Testis (tissue), 3 donors: Measurements from ENCODE around the gene INSC. TPM values are rescaled to one million over a fixed set of nuclear protein-coding genes. Genes with fewer than 3 reads are reported as not detected.

Experiments
- DNase-seq: peaks from one replicate; pipeline ENCODE4 v3.0.0-alpha.2; 2019
- H3K27ac ChIP-seq, 2 donors: fragments of 200-600 bp; sonication (generic); one replicate each; pipeline ENCODE4 v1.5.1; 2019
- H3K27me3 ChIP-seq: fragments of 200-600 bp; sonication (generic); one replicate; pipeline ENCODE4 v1.5.1; 2019
- H3K36me3 ChIP-seq: fragments of 200-600 bp; sonication (generic); one replicate; pipeline ENCODE4 v1.5.1; 2017; ENCODE audit warnings: low read depth; ENCODE audit errors: missing control alignments
- H3K4me1 ChIP-seq: fragments of 200-600 bp; sonication (generic); one replicate; pipeline ENCODE4 v1.5.1; 2019
- H3K4me3 ChIP-seq, 2 donors: fragments of 200-600 bp; sonication (generic); one replicate each; pipeline ENCODE4 v1.5.1; 2017 to 2019
- H3K9me3 ChIP-seq: fragments of 200-600 bp; sonication (generic); one replicate; pipeline ENCODE4 v1.5.1; 2017
- CTCF ChIP-seq, 3 experiments: fragments of 450-650 bp in 2 of 3; fragments of 200-600 bp in 1 of 3; sonication (generic) in 1 of 3; IDR thresholded peaks; one replicate each; pipeline ENCODE4 v1.5.1; 2016 to 2019; ENCODE audit warnings: antibody characterized with exemption in 3 of 3, mild to moderate bottlenecking in 2 of 3, moderate library complexity in 1 of 3
- POLR2A ChIP-seq: fragments of 450-650 bp; IDR thresholded peaks from one replicate; pipeline ENCODE4 v1.6.1; 2017; ENCODE audit warnings: antibody characterized with exemption, mild to moderate bottlenecking, moderate library complexity
- WGBS, 2 donors: methylation state at CpG; one replicate each; pipeline ENCODE4 v1.1.5; 2018; 5-methylcytosine and 5-hydroxymethylcytosine counted together
- intact Hi-C: fragments of 100-400 bp; cut with DNase I; formaldehyde crosslinking; loops from one replicate; pipeline ENCODE4 v1.15.1; 2023; ENCODE audit warnings: low total_unique reads
- polyA plus RNA-seq: library from polyadenylated mRNA; stranded (reverse); fragments of 350-450 nt; fragmentation: Illumina TruSeq; extraction: RNeasy Lipid Tissue Mini Kit (QIAGEN cat#74804); gene quantifications from one replicate; pipeline ENCODE4 v1.2.3, GENCODE V29; 2014; ENCODE audit warnings: low read depth, low replicate concordance; ENCODE audit not compliant: insufficient read depth
- total RNA-seq, 2 donors: library from RNA; depleted of rRNA; stranded (reverse); fragments of >200 nt; gene quantifications; one replicate each; pipeline ENCODE4 v1.2.3, GENCODE V29; 2016

Gene INSC
- total and polyA plus RNA-seq, 3 donors from 2014 or later = 2.2 to 2.5 (median 2.2) TPM

DNA sequence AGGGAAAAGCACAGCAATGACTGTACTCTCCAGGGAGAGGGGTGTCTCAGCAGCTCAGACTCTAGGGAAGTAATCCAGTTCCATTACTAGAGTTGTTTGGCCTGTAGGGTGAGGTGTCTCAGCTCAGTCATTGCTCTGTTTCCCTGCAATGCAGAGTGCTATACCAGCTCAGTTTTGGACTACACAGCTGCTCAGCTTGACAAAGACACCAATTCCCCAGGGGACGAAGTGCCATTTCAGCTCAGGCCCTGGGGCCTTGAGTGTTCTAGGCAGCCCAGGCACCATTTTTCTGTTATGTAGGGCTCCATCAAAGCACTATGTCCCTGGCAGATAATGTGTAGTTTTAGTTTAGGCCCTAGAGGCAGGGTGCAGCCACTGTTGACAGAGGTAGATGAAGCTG is 23.1 kb upstream of the INSC start:
- TF ChIP-seq POLR2A (no peak), CTCF (IDR thresholded peaks at IDR 0.05) (no peak)
- Histone ChIP-seq H3K36me3 (no peaks in the 10 kb centered on the region), H3K4me3 (no peak overlapping the region), H3K27ac (no peak overlapping the region), H3K4me1 (no peaks in the 10 kb centered on the region), H3K27me3 (no peaks in the 10 kb centered on the region), H3K9me3 (no peaks in the 10 kb centered on the region)
- no peak for DNase-seq
- intact Hi-C loops = no loop called here
- 100% methylated on average over 1 of the region's 1 CpG for WGBS, 2 donors

GRCh38 chr11:15093432-15093831 is 21.3 kb upstream of the INSC start:
- no peak for TF ChIP-seq CTCF (IDR thresholded peaks at IDR 0.05)
- TF ChIP-seq POLR2A = no peak
- WGBS, 2 donors = 80 to 91% methylated on average over 2 of the region's 2 CpGs
- H3K4me3 ChIP-seq = no peak overlapping the region
- H3K4me1 ChIP-seq = no peaks in the 10 kb centered on the region
- intact Hi-C loops = no loop called here
- no peaks in the 10 kb centered on the region for H3K27me3 ChIP-seq
- no peak for DNase-seq
- H3K9me3 ChIP-seq = no peaks in the 10 kb centered on the region
- H3K27ac ChIP-seq = no peak overlapping the region
- no peaks in the 10 kb centered on the region for H3K36me3 ChIP-seq

DNA sequence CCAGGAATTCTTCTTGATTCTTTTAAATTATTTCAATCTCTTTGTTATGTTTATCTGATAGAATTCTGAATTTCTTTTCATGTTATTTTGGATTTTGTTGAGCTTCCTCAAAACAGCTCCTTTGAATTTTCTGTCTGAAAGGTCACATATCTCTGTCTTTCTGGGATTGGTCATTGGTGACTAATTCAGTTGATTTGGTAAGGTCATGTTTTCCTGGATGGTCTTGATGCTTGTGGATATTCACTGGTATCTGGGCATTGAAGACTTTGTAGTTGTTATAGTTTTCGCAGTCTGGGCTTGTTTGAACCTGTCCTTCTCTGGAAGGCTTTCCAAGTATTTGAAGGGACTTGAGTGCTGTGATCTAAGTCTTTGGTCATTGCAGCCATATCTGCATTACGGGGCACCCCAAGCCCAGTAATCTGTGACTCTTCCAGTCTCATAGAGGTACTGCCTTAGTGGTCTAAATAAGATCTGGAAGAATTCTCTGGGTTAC is 18.9 kb upstream of the INSC start:
- H3K9me3 ChIP-seq = no peaks in the 10 kb centered on the region
- DNase-seq = no peak
- no peaks in the 10 kb centered on the region for H3K36me3 ChIP-seq
- intact Hi-C loops = no loop called here
- no peaks in the 10 kb centered on the region for H3K27me3 ChIP-seq
- no peaks in the 10 kb centered on the region for H3K4me1 ChIP-seq
- TF ChIP-seq CTCF (IDR thresholded peaks at IDR 0.05) (no peak), POLR2A (no peak)
- H3K27ac ChIP-seq = no peak overlapping the region
- WGBS, 2 donors = 94 to 100% methylated on average over 2 of the region's 2 CpGs
- H3K4me3 ChIP-seq = no peak overlapping the region

DNA sequence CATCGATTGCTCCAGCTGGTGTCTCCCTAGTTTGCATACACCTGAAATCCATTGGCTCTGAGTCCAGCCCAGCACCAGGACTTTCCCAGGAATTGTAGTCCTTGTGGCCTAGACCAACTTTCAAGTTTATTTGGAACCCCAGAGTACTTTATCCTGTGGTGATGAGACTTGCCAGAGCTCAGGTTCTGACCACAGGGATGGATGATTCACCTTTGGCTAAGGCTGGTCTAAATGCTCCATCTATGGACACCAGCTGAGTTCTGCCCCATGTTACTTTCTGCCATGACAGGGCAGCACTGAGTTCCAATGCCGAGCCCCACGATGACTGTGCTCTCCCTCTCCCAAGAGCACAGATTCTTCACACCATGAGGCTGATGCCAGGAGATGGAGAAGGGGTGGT is 17.3 kb upstream of the INSC start:
- no peak overlapping the region for H3K27ac ChIP-seq
- H3K27me3 ChIP-seq = no peaks in the 10 kb centered on the region
- H3K9me3 ChIP-seq = no peaks in the 10 kb centered on the region
- WGBS, 2 donors = 89% methylated on average over 3 of the region's 3 CpGs
- DNase-seq = no peak
- no peaks in the 10 kb centered on the region for H3K4me1 ChIP-seq
- H3K4me3 ChIP-seq = no peak overlapping the region
- TF ChIP-seq POLR2A (no peak), CTCF (IDR thresholded peaks at IDR 0.05) (no peak)
- intact Hi-C loops = no loop called here
- no peaks in the 10 kb centered on the region for H3K36me3 ChIP-seq

DNA sequence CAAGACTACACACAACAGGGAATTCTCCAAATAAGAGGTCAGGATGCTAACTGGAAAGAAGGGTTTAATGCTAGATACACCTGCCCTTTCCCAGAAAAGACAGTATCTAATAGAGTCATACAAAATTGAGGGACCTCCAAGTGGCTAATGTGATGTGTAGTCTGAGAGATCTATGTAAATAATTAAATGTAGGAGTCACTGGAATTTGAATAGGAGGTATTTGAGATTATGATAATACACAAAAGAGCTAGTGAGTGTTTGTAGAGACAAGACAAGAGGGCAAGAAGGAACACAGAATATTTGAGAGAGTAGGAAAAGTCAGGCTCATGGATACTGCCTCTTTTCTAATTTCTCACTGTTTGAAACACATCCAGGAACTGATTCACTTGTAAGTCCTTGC is 15.5 kb upstream of the INSC start:
- no peaks in the 10 kb centered on the region for H3K9me3 ChIP-seq
- DNase-seq = no peak
- H3K4me3 ChIP-seq = no peak overlapping the region
- intact Hi-C loops = no loop called here
- H3K4me1 ChIP-seq = no peaks in the 10 kb centered on the region
- TF ChIP-seq POLR2A (no peak), CTCF (IDR thresholded peaks at IDR 0.05) (no peak)
- no peak overlapping the region for H3K27ac ChIP-seq
- H3K27me3 ChIP-seq = no peaks in the 10 kb centered on the region
- H3K36me3 ChIP-seq = no peaks in the 10 kb centered on the region
